WTC11 (cell line): ENCODE measurements around the gene ADD2. TPM values are rescaled to one million over a fixed set of nuclear protein-coding genes. Genes with fewer than 3 reads are reported as not detected.

ENCODE experiments used
- ATAC-seq: fragments of 200-7000 bp; cut with Tn5 transposase; 2 replicates; pipeline ENCODE4 v1.10.0; 2021; ENCODE audit warnings: mild to moderate bottlenecking, moderate library complexity
- CTCF ChIA-PET: fragments of 300-600 bp; sonication (Branson Sonifier 250); formaldehyde crosslinking; loops from one replicate; lab custom pipeline; 2021; ENCODE audit warnings: antibody characterized with exemption; lab: Charles Lee
- POLR2A ChIA-PET: fragments of 350-600 bp; sonication (Branson Sonifier 250); formaldehyde crosslinking; loops from one replicate; lab custom pipeline; 2021; ENCODE audit warnings: antibody characterized with exemption; lab: Charles Lee
- DNase-seq: peaks from one replicate; pipeline ENCODE4 v3.0.0; 2021; ENCODE audit warnings: low spot score
- H3K27ac Mint-ChIP-seq: 2 replicates; pipeline ENCODE4 v1.8.0; 2021; ENCODE audit warnings: mixed read lengths
- H3K27me3 Mint-ChIP-seq: 2 replicates; pipeline ENCODE4 v1.8.0; 2021; ENCODE audit warnings: low read depth, mild to moderate bottlenecking, moderate library complexity, mixed read lengths
- H3K36me3 Mint-ChIP-seq: 2 replicates; pipeline ENCODE4 v1.8.0; 2021; ENCODE audit warnings: mixed read lengths
- H3K4me1 Mint-ChIP-seq: 2 replicates; pipeline ENCODE4 v1.8.0; 2022; ENCODE audit warnings: mixed read lengths
- H3K4me3 Mint-ChIP-seq: 2 replicates; pipeline ENCODE4 v1.8.0; 2021; ENCODE audit warnings: mild to moderate bottlenecking, moderate library complexity, mixed read lengths
- H3K9me3 Mint-ChIP-seq: 2 replicates; pipeline ENCODE4 v1.8.0; 2021; ENCODE audit warnings: mixed read lengths
- ATF1 ChIP-seq: sonication (generic); formaldehyde crosslinking; IDR thresholded peaks from 2 replicates; pipeline ENCODE4 v1.8.1; 2023; ENCODE audit warnings: mild to moderate bottlenecking, moderate library complexity, missing genetic modification reagents
- E2F1 ChIP-seq: sonication (generic); formaldehyde crosslinking; IDR thresholded peaks from 2 replicates; pipeline ENCODE4 v1.8.0; 2022; ENCODE audit warnings: mild to moderate bottlenecking, missing genetic modification reagents
- EMX1 ChIP-seq: fragments of 250-450 bp; sonication (Bioruptor Pico); IDR thresholded peaks from 2 replicates; pipeline ENCODE4 v1.8.0; 2021; ENCODE audit warnings: mild to moderate bottlenecking
- ESRRA ChIP-seq: sonication (generic); formaldehyde crosslinking; IDR thresholded peaks from 2 replicates; pipeline ENCODE4 v1.8.1; 2022; ENCODE audit warnings: mild to moderate bottlenecking, missing genetic modification reagents, borderline replicate concordance
- FOXK1 ChIP-seq: sonication (generic); formaldehyde crosslinking; IDR thresholded peaks from 2 replicates; pipeline ENCODE4 v1.8.0; 2022; ENCODE audit warnings: mild to moderate bottlenecking, moderate library complexity, missing genetic modification reagents
- JAZF1 ChIP-seq: fragments of 250-450 bp; sonication (Bioruptor Pico); IDR thresholded peaks from 2 replicates; pipeline ENCODE4 v1.9.0; 2021; ENCODE audit warnings: moderate library complexity, mild to moderate bottlenecking, inconsistent platforms
- KAT7 ChIP-seq: sonication (generic); formaldehyde crosslinking; IDR thresholded peaks from 2 replicates; pipeline ENCODE4 v1.8.1; 2023; ENCODE audit warnings: missing genetic modification reagents, mild to moderate bottlenecking, borderline replicate concordance
- NR2C2 ChIP-seq: sonication (generic); formaldehyde crosslinking; IDR thresholded peaks from 2 replicates; pipeline ENCODE4 v1.8.0; 2022; ENCODE audit warnings: mild to moderate bottlenecking, missing genetic modification reagents
- NR3C1 ChIP-seq: sonication (generic); formaldehyde crosslinking; conservative IDR thresholded peaks from 2 replicates; pipeline ENCODE4 v1.8.1; 2023; ENCODE audit warnings: low read depth, mild to moderate bottlenecking, missing genetic modification reagents
- OVOL2 ChIP-seq: fragments of 250-450 bp; sonication (Bioruptor Pico); IDR thresholded peaks from 2 replicates; pipeline ENCODE4 v1.9.0; 2021; ENCODE audit warnings: mild to moderate bottlenecking, borderline replicate concordance
- PRDM15 ChIP-seq: sonication (generic); formaldehyde crosslinking; IDR thresholded peaks from 2 replicates; pipeline ENCODE4 v1.8.0; 2022; ENCODE audit warnings: missing genetic modification reagents
- PREB ChIP-seq: sonication (generic); formaldehyde crosslinking; IDR thresholded peaks from 2 replicates; pipeline ENCODE4 v1.8.1; 2022; ENCODE audit warnings: mild to moderate bottlenecking, missing genetic modification reagents, moderate library complexity, borderline replicate concordance
- RELA ChIP-seq: sonication (generic); formaldehyde crosslinking; IDR thresholded peaks from 2 replicates; pipeline ENCODE4 v1.8.1; 2022; ENCODE audit warnings: missing genetic modification reagents, mild to moderate bottlenecking, borderline replicate concordance
- SMAD4 ChIP-seq: sonication (generic); formaldehyde crosslinking; IDR thresholded peaks from 2 replicates; pipeline ENCODE4 v1.8.0; 2022; ENCODE audit warnings: mild to moderate bottlenecking, missing genetic modification reagents
- USF2 ChIP-seq: sonication (generic); formaldehyde crosslinking; IDR thresholded peaks from 2 replicates; pipeline ENCODE4 v1.8.1; 2023; ENCODE audit warnings: mild to moderate bottlenecking, missing genetic modification reagents, moderate library complexity
- ZBTB21 ChIP-seq: sonication (generic); formaldehyde crosslinking; IDR thresholded peaks from 2 replicates; pipeline ENCODE4 v1.8.1; 2023; ENCODE audit warnings: mild to moderate bottlenecking, missing genetic modification reagents, borderline replicate concordance
- ZBTB43 ChIP-seq: sonication (generic); formaldehyde crosslinking; IDR thresholded peaks from 2 replicates; pipeline ENCODE4 v1.8.1; 2023; ENCODE audit warnings: mild to moderate bottlenecking, missing genetic modification reagents
- ZMAT4 ChIP-seq: fragments of 250-450 bp; sonication (Bioruptor Pico); IDR thresholded peaks from 2 replicates; pipeline ENCODE4 v1.9.0; 2021; ENCODE audit warnings: mild to moderate bottlenecking
- ZNF121 ChIP-seq: sonication (generic); formaldehyde crosslinking; IDR thresholded peaks from 2 replicates; pipeline ENCODE4 v1.8.0; 2023; ENCODE audit warnings: missing genetic modification reagents
- ZNF138 ChIP-seq: sonication (generic); formaldehyde crosslinking; conservative IDR thresholded peaks from 2 replicates; pipeline ENCODE4 v1.8.1; 2022; ENCODE audit warnings: mild to moderate bottlenecking, moderate library complexity, missing genetic modification reagents
- ZNF423 ChIP-seq: fragments of 250-450 bp; sonication (Bioruptor Pico); IDR thresholded peaks from 2 replicates; pipeline ENCODE4 v2.1.2; 2022; ENCODE audit warnings: mild to moderate bottlenecking, moderate library complexity
- ZNF671 ChIP-seq: fragments of 250-450 bp; sonication (Bioruptor Pico); IDR thresholded peaks from 2 replicates; pipeline ENCODE4 v1.8.0; 2021; ENCODE audit warnings: mild to moderate bottlenecking
- ZSCAN18 ChIP-seq: fragments of 250-450 bp; sonication (Bioruptor Pico); IDR thresholded peaks from 2 replicates; pipeline ENCODE4 v2.1.2; 2022; ENCODE audit warnings: mild to moderate bottlenecking, moderate library complexity
- total RNA-seq: library from RNA; stranded (reverse); gene quantifications from 3 replicates; pipeline ENCODE4 v1.2.3, GENCODE V29; 2021

The ADD2 gene
- total RNA-seq, 1 experiment from 2014 or later = 196 TPM

- TF ChIP-seq ZMAT4 (CRISPR knock-in tag) = no peak
- TF ChIP-seq FOXK1 = no peak
- TF ChIP-seq NR2C2 (CRISPR knock-in tag) = no peak
- TF ChIP-seq ESRRA = no peak
- TF ChIP-seq OVOL2 = no peak
- no peak for TF ChIP-seq ATF1 (CRISPR knock-in tag)
- TF ChIP-seq KAT7 (CRISPR knock-in tag) = no peak
- TF ChIP-seq ZBTB43 = no peak
- TF ChIP-seq ZNF121 (CRISPR knock-in tag) = no peak
- no peak for TF ChIP-seq USF2 (CRISPR knock-in tag)
- TF ChIP-seq ZNF671 = no peak
- no peak for TF ChIP-seq PRDM15 (CRISPR knock-in tag)
Observed at GRCh38 chr2:70671092-70671675, 96.8 kb downstream of the ADD2 start (continued).

- no peak overlapping the region for H3K27ac Mint-ChIP-seq
- H3K36me3 Mint-ChIP-seq = peaks cover 86% of the 10 kb centered on the region
- H3K9me3 Mint-ChIP-seq = no peaks in the 10 kb centered on the region
- 0 out of 2 replicates have a peak, but pooled peaks cover 5% of the 10 kb centered on the region for H3K4me1 Mint-ChIP-seq
- POLR2A ChIA-PET = interaction anchor here (0.5 to 0.6 kb wide), 2 partner anchors 12 to 272 kb away, joined by 3 to 4 read pairs; no protein-coding TSS in a partner anchor
- TF ChIP-seq NR2C2 (CRISPR knock-in tag) (no peak), ZNF138 (CRISPR knock-in tag) (no peak), JAZF1 (CRISPR knock-in tag) (no peak), ZBTB21 (no peak), SMAD4 (CRISPR knock-in tag) (no peak), ZNF423 (no peak)
- TF ChIP-seq, all 79 proteins: peak for 0
- H3K4me3 Mint-ChIP-seq = no peak overlapping the region
- DNase-seq = no peak
- no peaks in the 10 kb centered on the region for H3K27me3 Mint-ChIP-seq
- CTCF ChIA-PET = interaction anchor here (1.5 kb wide), 1 partner anchor 97 kb away, joined by 4 read pairs; the partner anchor contains the start of gene ADD2
- ATAC-seq = no peak
Observed at GRCh38 chr2:70670626-70671025, 97.4 kb downstream of the ADD2 start.

- ChIA-PET POLR2A (interaction anchor here (0.5 to 0.6 kb wide), 3 partner anchors 12 to 341 kb away, joined by 3 to 6 read pairs (median 4); no protein-coding TSS in a partner anchor), CTCF (interaction anchor here (1.3 to 1.7 kb wide), 3 partner anchors 14 to 98 kb away, joined by 3 to 6 read pairs (median 4); partner anchors contain the start of gene ADD2)
- Mint-ChIP-seq H3K9me3 (no peaks in the 10 kb centered on the region), H3K27me3 (no peaks in the 10 kb centered on the region), H3K4me3 (no peak overlapping the region), H3K27ac (no peak overlapping the region), H3K4me1 (0 out of 2 replicates have a peak, but pooled peaks cover 5% of the 10 kb centered on the region), H3K36me3 (peaks cover 87% of the 10 kb centered on the region)
- ATAC-seq (no peak), DNase-seq (no peak)
- no peak for TF ChIP-seq ZSCAN18 (CRISPR knock-in tag)
- TF ChIP-seq NR2C2 (CRISPR knock-in tag) = no peak
- no peak for TF ChIP-seq RELA (CRISPR knock-in tag)
- TF ChIP-seq EMX1 = no peak
- no peak for TF ChIP-seq PREB (CRISPR knock-in tag)
- TF ChIP-seq E2F1 = no peak
- TF ChIP-seq NR3C1 (CRISPR knock-in tag) = no peak
Observed at GRCh38 chr2:70670202-70670601, 97.8 kb downstream of the ADD2 start.
